ENCODE results near the gene APP. TPM values are rescaled to one million over a fixed set of nuclear protein-coding genes. Genes with fewer than 3 reads are reported as not detected.
"Not testable (repeated sequence)": the region's sequence is repeated elsewhere in the genome, so short reads cannot be mapped to it uniquely, and the experiment has no call there.

The APP gene
- total RNA-seq, 1 experiment from 2014 or later = 266 TPM

GRCh38 chr21:26013970-26014369, 156.6 kb downstream of the APP start:
- H3K9me2 ChIP-seq (replicated peaks; ENCODE audit: low read length) = no peaks in the 10 kb centered on the region
- DNase-seq = no peak
- BruUV-seq (replicated peaks) = no TSS peak
- no peaks in the 10 kb centered on the region for H4K20me1 ChIP-seq (ENCODE audit: low read length)
- ChIA-PET POLR2A (ENCODE audit: unreplicated experiment) (no interaction called here), CTCF (no interaction called here)
- H2AFZ ChIP-seq (ENCODE audit: low read length) = no peak overlapping the region
- TF ChIP-seq EZH2 (IDR thresholded peaks at IDR 0.05; ENCODE audit: low read length, unreplicated experiment) (no peak), EZH2phosphoT487 (IDR thresholded peaks at IDR 0.05; ENCODE audit: borderline replicate concordance, low read length) (no peak)
- TF ChIP-seq, protein P1, sequence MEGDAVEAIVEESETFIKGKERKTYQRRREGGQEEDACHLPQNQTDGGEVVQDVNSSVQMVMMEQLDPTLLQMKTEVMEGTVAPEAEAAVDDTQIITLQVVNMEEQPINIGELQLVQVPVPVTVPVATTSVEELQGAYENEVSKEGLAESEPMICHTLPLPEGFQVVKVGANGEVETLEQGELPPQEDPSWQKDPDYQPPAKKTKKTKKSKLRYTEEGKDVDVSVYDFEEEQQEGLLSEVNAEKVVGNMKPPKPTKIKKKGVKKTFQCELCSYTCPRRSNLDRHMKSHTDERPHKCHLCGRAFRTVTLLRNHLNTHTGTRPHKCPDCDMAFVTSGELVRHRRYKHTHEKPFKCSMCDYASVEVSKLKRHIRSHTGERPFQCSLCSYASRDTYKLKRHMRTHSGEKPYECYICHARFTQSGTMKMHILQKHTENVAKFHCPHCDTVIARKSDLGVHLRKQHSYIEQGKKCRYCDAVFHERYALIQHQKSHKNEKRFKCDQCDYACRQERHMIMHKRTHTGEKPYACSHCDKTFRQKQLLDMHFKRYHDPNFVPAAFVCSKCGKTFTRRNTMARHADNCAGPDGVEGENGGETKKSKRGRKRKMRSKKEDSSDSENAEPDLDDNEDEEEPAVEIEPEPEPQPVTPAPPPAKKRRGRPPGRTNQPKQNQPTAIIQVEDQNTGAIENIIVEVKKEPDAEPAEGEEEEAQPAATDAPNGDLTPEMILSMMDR (conservative IDR thresholded peaks at IDR 0.05; ENCODE audit: low read depth, low read length) = no peak
- H3K9me3 ChIP-seq (ENCODE audit: low read length) = no peaks in the 10 kb centered on the region
- no peaks in the 10 kb centered on the region for H3K79me2 ChIP-seq (ENCODE audit: low read length)
- H3K9ac ChIP-seq (ENCODE audit: low read length) = no peak overlapping the region
- no peak overlapping the region for H3K27ac ChIP-seq (ENCODE audit: low read length)
- no peaks in the 10 kb centered on the region for H3F3A ChIP-seq (ENCODE audit: low read length, unreplicated experiment)
- ATAC-seq = no peak
- H3K4me3 ChIP-seq (ENCODE audit: low read length) = no peak overlapping the region
- H3K36me3 ChIP-seq (ENCODE audit: low read depth, low read length) = 0 out of 2 replicates have a peak, but pooled peaks cover 2% of the 10 kb centered on the region
- no peaks in the 10 kb centered on the region for H3K27me3 ChIP-seq (ENCODE audit: low read length)
- no peak overlapping the region for H3K4me2 ChIP-seq (ENCODE audit: low read length)
- intact Hi-C loops (cut with micrococcal nuclease) = no loop called here
- H3K4me1 ChIP-seq (ENCODE audit: insufficient read depth, low read length) = no peaks in the 10 kb centered on the region

DNA sequence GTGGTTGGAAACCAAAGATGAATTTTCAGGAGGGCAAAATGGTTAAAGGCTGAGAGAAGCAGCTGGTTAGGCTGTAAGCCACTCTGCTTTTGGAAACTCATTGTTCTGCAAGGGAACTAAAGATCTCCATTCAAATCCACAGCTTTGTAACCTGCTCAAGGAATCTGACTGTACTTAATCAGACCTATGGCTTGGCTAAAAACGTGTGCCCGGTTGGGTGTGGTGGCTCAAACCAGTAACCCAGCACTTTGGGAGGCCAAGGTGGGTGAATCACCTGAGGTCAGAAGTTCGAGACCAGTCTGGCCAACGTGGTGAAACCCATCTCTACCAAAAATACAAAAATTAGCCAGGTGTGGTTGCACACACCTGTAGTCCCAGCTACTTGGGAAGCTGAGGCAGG, 158.1 kb downstream of the APP start:
- DNase-seq, CTCF ChIA-PET: not testable (repeated sequence)

GRCh38 chr21:26011292-26011940, 159.2 kb downstream of the APP start:
- H2AFZ ChIP-seq (ENCODE audit: low read length) = no peak overlapping the region

More for the DNA sequence above, 158.1 kb downstream of the APP start:
- H3K4me1 ChIP-seq (ENCODE audit: insufficient read depth, low read length); H3K27me3 ChIP-seq (ENCODE audit: low read length); H2AFZ ChIP-seq (ENCODE audit: low read length); H3K79me2 ChIP-seq (ENCODE audit: low read length); H3K36me3 ChIP-seq (ENCODE audit: low read depth, low read length); POLR2A ChIA-PET (ENCODE audit: unreplicated experiment); ATAC-seq; H3K4me2 ChIP-seq (ENCODE audit: low read length); H3K9me2 ChIP-seq (replicated peaks; ENCODE audit: low read length); H3K4me3 ChIP-seq (ENCODE audit: low read length); H3K9me3 ChIP-seq (ENCODE audit: low read length); H3F3A ChIP-seq (ENCODE audit: low read length, unreplicated experiment); intact Hi-C loops (cut with micrococcal nuclease); H4K20me1 ChIP-seq (ENCODE audit: low read length); H3K27ac ChIP-seq (ENCODE audit: low read length); H3K9ac ChIP-seq (ENCODE audit: low read length); BruUV-seq (replicated peaks): not testable (repeated sequence)

More at GRCh38 chr21:26011292-26011940, 159.2 kb downstream of the APP start:
- TF ChIP-seq, protein P1 (conservative IDR thresholded peaks at IDR 0.05; ENCODE audit: low read depth, low read length) = no peak
- TF ChIP-seq EZH2 (IDR thresholded peaks at IDR 0.05; ENCODE audit: low read length, unreplicated experiment) (no peak), EZH2phosphoT487 (IDR thresholded peaks at IDR 0.05; ENCODE audit: borderline replicate concordance, low read length) (no peak)
- no peaks in the 10 kb centered on the region for H3K27me3 ChIP-seq (ENCODE audit: low read length)
- H3K9ac ChIP-seq (ENCODE audit: low read length) = no peak overlapping the region
- intact Hi-C loops (cut with micrococcal nuclease) = no loop called here
- H3K36me3 ChIP-seq (ENCODE audit: low read depth, low read length) = 0 out of 2 replicates have a peak, but pooled peaks cover 2% of the 10 kb centered on the region
- no peaks in the 10 kb centered on the region for H3K9me3 ChIP-seq (ENCODE audit: low read length)
- H3K79me2 ChIP-seq (ENCODE audit: low read length) = no peaks in the 10 kb centered on the region
- ATAC-seq (no peak), DNase-seq (no peak)
- ChIA-PET CTCF (interaction anchor here (0.6 kb wide), 1 partner anchor 145 kb away, joined by 7 read pairs; no protein-coding TSS in a partner anchor), POLR2A (ENCODE audit: unreplicated experiment) (no interaction called here)
- BruUV-seq (replicated peaks) = no TSS peak
- no peaks in the 10 kb centered on the region for H3F3A ChIP-seq (ENCODE audit: low read length, unreplicated experiment)
- H3K4me3 ChIP-seq (ENCODE audit: low read length) = no peak overlapping the region
- no peaks in the 10 kb centered on the region for H4K20me1 ChIP-seq (ENCODE audit: low read length)
- H3K4me1 ChIP-seq (ENCODE audit: insufficient read depth, low read length) = no peaks in the 10 kb centered on the region
- no peaks in the 10 kb centered on the region for H3K9me2 ChIP-seq (replicated peaks; ENCODE audit: low read length)
- no peak overlapping the region for H3K4me2 ChIP-seq (ENCODE audit: low read length)
- no peak overlapping the region for H3K27ac ChIP-seq (ENCODE audit: low read length)

Measured in PC-3 (cell line).